T-helper 9 cell (primary cell): ENCODE results near the gene CBLB.
A peak's percentile ranks its signal among the peaks of the same experiment; 100 is the strongest.

Experiments used
- DNase-seq: peaks from one replicate; pipeline ENCODE4 v3.0.0-alpha.2; 2020

Gene CBLB

GRCh38 chr3:105869861-105870755 lies 1.3 kb upstream of the CBLB start:
- DNase-seq, result no peak

GRCh38 chr3:105869531-105869833 lies 670 bp upstream of the CBLB start:
- no peak for DNase-seq

GRCh38 chr3:105868431-105868741 lies 426 bp downstream of the CBLB start:
- peak; percentile 10 for DNase-seq

- DNase-seq, result no peak
Observed at GRCh38 chr3:105867712-105868430, 941 bp downstream of the CBLB start.

GRCh38 chr3:105866656-105867653 lies 1.9 kb downstream of the CBLB start:
- DNase-seq, result no peak

- no peak for DNase-seq
Observed at GRCh38 chr3:105865867-105866350, 2.9 kb downstream of the CBLB start.

- DNase-seq, result no peak
Observed at GRCh38 chr3:105865016-105865623, 3.7 kb downstream of the CBLB start.

GRCh38 chr3:105864212-105864611 lies 4.6 kb downstream of the CBLB start:
- DNase-seq, result no peak

- DNase-seq, result no peak
Observed at GRCh38 chr3:105863608-105864007, 5.2 kb downstream of the CBLB start.

- no peak for DNase-seq
Observed at GRCh38 chr3:105862217-105862616, 6.6 kb downstream of the CBLB start.

GRCh38 chr3:105860641-105861040 lies 8.2 kb downstream of the CBLB start:
- DNase-seq, result no peak

- DNase-seq, result no peak
Observed at GRCh38 chr3:105858017-105858416, 10.8 kb downstream of the CBLB start.

GRCh38 chr3:105857601-105858000 lies 11.2 kb downstream of the CBLB start:
- no peak for DNase-seq

GRCh38 chr3:105856605-105857004 lies 12.2 kb downstream of the CBLB start:
- DNase-seq, result no peak

- no peak for DNase-seq
Observed at GRCh38 chr3:105853801-105854432, 14.9 kb downstream of the CBLB start.

GRCh38 chr3:105851582-105851981 lies 17.2 kb downstream of the CBLB start:
- DNase-seq, result no peak

GRCh38 chr3:105851176-105851575 lies 17.6 kb downstream of the CBLB start:
- DNase-seq, result no peak

- DNase-seq, result no peak
Observed at GRCh38 chr3:105850593-105850992, 18.2 kb downstream of the CBLB start.

- DNase-seq, result no peak
Observed at GRCh38 chr3:105848821-105849220, 20.0 kb downstream of the CBLB start.

GRCh38 chr3:105847865-105848264 lies 20.9 kb downstream of the CBLB start:
- no peak for DNase-seq

- no peak for DNase-seq
Observed at GRCh38 chr3:105847452-105847851, 21.4 kb downstream of the CBLB start.

GRCh38 chr3:105846809-105847208 lies 22.0 kb downstream of the CBLB start:
- no peak for DNase-seq
